ENCODE measurements around the gene HTRA2.
A peak's percentile ranks its signal among the peaks of the same experiment; 100 is the strongest.
"Not testable (repeated sequence)": the region's sequence is repeated elsewhere in the genome, so short reads cannot be mapped to it uniquely, and the experiment has no call there.

Gene HTRA2

DNA sequence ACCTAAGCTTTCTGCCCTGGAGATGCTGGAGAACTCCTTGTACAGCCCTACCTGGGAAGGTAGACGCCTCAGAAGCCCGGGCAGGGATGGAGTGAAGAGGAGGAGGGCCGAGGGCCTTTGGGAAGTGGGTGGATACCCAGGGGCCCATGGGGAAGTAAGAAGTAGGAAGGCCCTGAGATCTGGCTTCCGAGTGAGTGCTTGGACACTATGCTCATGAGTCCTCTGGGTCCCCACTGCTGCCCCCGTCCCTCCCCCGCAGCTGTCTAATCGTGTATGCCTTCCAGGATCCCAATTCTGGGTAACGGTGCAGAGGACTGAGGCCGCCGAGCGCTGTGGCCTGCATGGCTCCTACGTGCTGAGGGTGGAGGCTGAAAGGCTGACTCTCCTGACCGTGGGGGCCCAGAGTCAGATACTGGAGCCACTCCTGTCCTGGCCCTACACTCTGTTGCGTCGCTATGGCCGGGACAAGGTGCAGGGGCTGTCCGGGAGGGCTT, 25.9 kb downstream of the HTRA2 start:
- FAIRE-seq = peak; percentile 33
- DNase-seq (ENCODE audit: extremely low spot score, insufficient read length, low read depth) = no peak

DNA sequence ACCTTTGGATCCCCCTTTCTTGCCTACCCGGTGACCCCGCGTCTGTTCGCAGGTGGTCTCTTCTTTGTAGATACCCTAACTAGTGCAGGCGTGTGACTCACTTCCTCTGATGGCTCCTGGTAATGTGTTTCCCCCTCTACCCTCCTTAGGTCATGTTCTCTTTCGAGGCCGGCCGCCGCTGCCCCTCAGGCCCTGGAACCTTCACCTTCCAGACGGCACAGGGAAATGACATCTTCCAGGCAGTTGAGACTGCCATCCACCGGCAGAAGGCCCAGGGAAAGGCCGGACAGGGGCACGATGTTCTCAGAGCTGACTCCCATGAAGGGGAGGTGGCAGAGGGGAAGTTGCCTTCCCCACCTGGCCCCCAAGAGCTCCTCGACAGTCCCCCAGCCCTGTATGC, 26.4 kb downstream of the HTRA2 start:
- no peak for FAIRE-seq

GRCh38 chr2:74556831-74557370, 27.2 kb downstream of the HTRA2 start:
- FAIRE-seq (no peak), DNase-seq (ENCODE audit: extremely low spot score, insufficient read length, low read depth) (no peak)

More for the DNA sequence above, 26.4 kb downstream of the HTRA2 start:
- DNase-seq (ENCODE audit: extremely low spot score, insufficient read length, low read depth) = no peak

- FAIRE-seq = no peak
- DNase-seq (ENCODE audit: extremely low spot score, insufficient read length, low read depth) = no peak
Measured at GRCh38 chr2:74558284-74559230, 28.8 kb downstream of the HTRA2 start.

GRCh38 chr2:74559912-74560311, 30.2 kb downstream of the HTRA2 start:
- DNase-seq (ENCODE audit: extremely low spot score, insufficient read length, low read depth) (no peak), FAIRE-seq (no peak)

DNA sequence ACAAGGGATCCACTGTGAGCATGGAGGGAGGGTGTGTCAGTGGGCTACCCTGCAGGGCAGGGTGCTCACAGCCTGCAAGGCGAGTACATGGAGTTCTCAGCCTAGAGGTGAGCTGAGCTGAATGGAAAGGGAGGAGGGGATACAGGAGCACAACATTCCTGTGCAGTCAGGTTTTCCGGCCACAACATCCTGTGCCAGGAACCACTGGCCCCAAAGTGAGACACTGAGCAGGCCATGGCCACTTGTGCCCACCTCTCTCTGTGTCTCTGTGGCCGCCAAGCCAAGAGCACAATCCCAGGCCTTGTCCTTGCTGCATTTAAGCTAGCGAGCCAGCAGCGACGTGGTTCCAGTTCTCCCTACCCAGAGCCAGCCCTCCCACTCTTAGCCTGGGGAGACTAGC, 30.9 kb downstream of the HTRA2 start:
- FAIRE-seq (no peak), DNase-seq (ENCODE audit: extremely low spot score, insufficient read length, low read depth) (no peak)

GRCh38 chr2:74561022-74561421, 31.3 kb downstream of the HTRA2 start:
- not testable (repeated sequence) for FAIRE-seq

DNA sequence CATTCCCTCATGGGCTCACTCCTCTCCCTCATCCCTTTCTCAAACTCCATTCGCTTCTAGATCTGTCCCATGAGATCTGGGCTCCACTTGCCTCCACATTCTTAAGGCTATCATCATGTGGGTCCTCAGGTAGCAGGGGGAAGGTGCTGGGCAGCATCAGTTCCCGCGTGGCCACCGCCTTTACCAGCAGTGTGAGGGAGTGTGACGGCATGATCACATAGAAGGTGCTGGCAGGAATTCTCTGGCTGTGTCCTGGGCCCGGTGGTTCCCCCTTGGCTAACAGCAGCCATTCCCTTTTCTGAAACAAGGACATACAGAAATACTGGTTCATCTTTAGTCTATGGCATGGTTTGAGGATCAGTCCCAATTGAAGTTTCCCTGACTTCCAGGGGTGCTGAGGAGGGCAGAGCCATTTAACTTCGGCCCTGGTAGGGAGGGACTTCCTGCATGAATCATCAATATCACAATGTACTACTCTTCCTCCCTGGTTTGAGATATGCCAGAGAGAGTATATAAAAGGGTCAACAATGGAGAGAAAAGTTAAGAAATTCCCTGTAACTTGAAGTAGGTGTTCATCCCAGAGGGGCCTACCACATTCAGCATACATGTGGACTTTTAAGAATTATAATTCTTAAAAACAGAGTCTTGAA, 32.5 kb downstream of the HTRA2 start:
- DNase-seq (ENCODE audit: extremely low spot score, insufficient read length, low read depth) = no peak
- FAIRE-seq = no peak

More at GRCh38 chr2:74561022-74561421, 31.3 kb downstream of the HTRA2 start:
- DNase-seq (ENCODE audit: extremely low spot score, insufficient read length, low read depth) = not testable (repeated sequence)

DNA sequence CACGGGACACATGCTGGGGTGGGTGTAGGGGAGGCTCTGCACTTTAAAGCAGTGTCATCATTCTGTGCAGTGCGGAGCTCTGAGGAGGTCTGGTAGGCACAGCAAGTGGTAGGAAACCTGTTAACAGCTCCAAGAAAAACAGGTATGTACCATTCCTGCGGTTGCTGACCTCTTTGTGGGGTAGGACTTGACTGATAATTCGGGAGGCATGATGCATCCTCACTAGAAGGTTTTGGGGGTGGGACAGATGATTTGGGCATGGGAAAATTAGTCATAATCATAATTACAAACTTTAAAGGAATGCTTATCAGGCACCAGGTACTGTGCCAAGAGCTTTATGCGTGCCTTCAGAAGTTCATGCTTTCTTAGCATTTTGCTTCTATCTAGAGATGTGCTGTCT, 34.5 kb downstream of the HTRA2 start:
- no peak for FAIRE-seq

GRCh38 chr2:74566076-74566753, 36.5 kb downstream of the HTRA2 start:
- DNase-seq (ENCODE audit: extremely low spot score, insufficient read length, low read depth) = no peak
- peak; percentile 48 for FAIRE-seq

More for the DNA sequence above, 34.5 kb downstream of the HTRA2 start:
- DNase-seq (ENCODE audit: extremely low spot score, insufficient read length, low read depth) = no peak

DNA sequence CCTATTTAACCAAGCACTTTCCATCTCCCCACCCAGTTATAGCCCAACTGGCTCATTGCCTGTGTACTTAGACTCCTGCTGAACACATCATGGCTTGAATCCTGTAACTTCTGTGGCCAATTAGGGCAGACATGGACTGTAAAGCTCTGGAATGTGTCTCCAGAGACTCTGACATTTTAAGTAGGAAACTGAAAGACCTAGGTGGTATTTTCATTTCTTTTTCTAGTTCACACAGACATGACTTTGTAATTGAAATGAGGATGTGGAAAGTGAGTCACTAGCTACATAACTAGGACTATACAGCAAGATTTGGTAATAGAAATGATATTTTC, 37.0 kb downstream of the HTRA2 start:
- no peak for DNase-seq (ENCODE audit: extremely low spot score, insufficient read length, low read depth)
- peak; percentile 29 for FAIRE-seq

- DNase-seq (ENCODE audit: extremely low spot score, insufficient read length, low read depth) (no peak), FAIRE-seq (no peak)
Measured at GRCh38 chr2:74567881-74568280, 38.1 kb downstream of the HTRA2 start.

DNA sequence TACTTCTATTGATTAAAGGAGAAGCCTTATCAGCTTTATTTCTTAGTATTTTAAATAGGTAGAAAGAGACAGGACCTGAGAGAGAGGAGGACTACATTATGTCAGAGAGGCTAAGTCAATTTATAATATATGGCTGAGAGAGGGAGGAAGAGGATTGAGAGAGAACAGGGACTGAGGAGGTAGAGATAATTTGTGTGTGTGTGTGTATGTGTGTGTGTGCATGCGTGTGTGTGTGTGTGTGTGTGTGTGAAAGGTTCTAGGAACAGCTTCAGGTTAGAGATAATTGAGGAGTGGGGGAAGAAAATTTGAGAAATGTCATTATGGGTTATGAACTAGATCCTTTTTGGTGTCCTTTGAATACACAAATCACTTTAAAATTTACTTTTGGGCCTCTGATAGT, 40.0 kb downstream of the HTRA2 start:
- FAIRE-seq (no peak), DNase-seq (ENCODE audit: extremely low spot score, insufficient read length, low read depth) (no peak)

- peak; percentile 95 for FAIRE-seq
Measured at GRCh38 chr2:74571058-74571457, 41.3 kb downstream of the HTRA2 start.

DNA sequence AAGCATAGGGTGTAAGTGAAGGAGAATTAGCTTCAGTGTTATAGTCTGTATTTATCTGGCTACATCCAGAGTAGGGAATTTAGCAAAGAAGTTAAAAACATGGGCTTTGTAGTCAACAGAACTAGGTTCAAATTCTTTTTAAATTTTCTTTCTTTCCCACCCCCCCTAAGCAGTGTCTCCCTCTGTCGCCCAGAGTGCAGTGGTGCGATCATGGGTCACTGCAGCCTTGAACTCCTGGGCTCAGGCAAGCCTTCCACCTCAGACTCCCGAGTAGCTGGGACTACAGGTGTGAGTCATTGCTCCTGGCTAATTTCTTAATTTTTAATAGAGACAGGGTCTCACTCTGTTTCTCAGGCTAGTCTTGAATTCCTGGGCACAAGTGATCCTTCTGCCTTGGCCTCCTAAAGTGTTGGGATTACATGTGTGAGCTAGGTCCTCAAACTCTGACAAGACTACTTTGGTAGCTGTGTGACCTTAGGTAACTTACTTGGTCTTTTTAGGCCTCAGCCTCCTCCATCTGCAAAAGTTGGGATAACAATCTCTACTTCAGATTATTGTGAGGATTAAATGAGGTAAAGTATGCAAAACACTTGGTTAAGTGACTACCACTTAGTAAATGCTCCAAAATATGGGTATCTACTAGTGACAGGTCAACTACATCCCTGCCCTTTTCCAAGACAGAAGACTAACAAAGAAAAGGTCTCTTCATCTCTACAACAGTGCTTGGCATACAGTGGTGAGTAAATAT, 42.6 kb downstream of the HTRA2 start:
- DNase-seq (ENCODE audit: extremely low spot score, insufficient read length, low read depth) (no peak), FAIRE-seq (peak; percentile 60)

More at GRCh38 chr2:74571058-74571457, 41.3 kb downstream of the HTRA2 start:
- DNase-seq (ENCODE audit: extremely low spot score, insufficient read length, low read depth) = no peak

DNA sequence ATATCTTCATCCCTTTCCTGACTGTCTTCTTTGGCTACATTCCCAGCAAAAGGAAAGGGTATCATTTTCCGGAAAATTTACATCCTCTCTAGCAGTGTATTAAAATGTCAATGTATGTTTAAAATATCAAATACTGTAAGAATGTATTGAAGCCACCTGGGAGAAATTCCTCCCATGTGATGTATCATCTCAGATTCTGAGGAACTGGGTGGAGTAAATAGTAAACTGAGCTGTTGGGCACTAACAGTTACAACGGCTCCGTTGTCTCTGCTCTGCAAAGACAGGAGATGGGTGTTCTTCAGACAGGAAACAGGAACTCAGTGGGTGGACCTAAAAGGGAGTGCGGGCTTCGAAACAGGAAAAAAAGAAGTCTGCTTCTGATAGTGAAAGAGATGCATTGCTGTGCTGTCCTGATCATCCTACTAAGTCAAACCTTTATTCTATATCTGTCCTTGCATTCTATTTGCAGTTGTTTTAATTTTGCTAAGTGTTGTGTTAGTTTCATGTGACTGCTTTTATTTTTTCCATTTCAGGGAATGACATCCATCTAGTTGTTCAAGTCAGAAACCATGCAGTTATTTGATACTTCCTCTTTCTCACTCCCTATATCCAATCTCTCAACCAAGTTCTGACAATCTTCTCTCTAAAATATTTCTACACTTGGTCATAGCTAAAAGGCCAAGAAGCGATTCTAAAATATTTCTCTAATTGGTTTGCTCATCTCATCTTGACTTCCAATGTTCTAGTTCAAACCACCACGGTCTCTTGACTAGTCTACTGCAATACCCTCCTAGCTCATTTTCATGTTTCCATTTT, 44.2 kb downstream of the HTRA2 start:
- DNase-seq (ENCODE audit: extremely low spot score, insufficient read length, low read depth) (no peak), FAIRE-seq (peak; percentile 95)

DNA sequence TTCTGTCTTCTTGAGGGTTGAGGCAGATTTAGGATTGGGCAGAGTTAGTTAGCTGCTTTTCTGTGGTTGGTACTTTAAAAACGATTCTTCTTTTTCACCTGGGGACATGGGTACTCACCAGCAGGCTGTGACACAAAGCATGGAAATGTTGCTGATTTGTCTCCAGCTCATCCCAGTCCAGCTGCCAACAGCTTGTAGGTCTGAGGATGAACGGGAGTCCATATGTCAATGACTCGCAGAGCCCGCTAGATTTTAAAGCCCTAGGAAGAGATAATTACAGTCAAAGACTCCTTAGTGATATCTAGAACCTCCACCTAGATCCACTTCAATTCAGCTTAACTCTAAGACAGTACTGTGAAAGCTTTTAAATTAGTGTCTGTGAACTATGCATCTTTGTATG, 45.6 kb downstream of the HTRA2 start:
- no peak for FAIRE-seq
- DNase-seq (ENCODE audit: extremely low spot score, insufficient read length, low read depth) = no peak

DNA sequence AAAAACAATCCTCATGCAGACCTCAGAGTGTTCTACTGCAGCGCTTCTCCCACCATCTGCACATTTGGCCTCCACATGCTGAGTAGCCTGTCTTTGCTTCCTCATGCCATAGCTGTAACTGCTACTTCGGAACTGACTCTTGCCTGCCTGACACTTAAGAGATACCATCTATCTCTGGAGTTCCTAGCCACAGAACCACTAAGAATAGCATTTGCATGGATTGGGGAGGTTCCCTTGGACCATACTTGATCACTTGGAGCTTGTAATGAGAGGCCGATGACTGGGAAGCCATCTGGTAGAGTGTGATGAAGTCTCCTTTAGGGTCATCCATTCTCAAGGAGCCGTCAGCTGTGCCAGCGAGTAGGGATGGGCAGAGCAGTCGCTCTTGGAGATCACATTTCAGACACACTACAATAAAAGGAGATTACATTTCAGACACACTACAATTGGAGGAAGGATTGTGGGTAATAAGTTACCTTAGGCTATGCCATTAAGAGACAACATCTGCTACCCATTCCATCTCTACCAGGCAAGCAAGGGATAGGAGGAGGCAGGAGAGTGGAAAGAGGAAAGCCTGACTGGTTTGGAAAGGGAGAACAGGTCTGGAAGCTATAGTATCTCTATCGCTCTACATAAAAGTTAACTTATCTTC, 46.6 kb downstream of the HTRA2 start:
- no peak for FAIRE-seq

More for the DNA sequence above, 46.6 kb downstream of the HTRA2 start:
- no peak for DNase-seq (ENCODE audit: extremely low spot score, insufficient read length, low read depth)
